CD4-positive, alpha-beta T cell treated with Interleukin-2 at 100 ng/mL for 4 hours (primary cell): ENCODE data around the gene NOL4L.

ENCODE experiments used
- DNase-seq: peaks from one replicate; pipeline ENCODE4 v3.0.0-alpha.2; 2020; ENCODE audit warnings: low spot score

NOL4L gene

DNA sequence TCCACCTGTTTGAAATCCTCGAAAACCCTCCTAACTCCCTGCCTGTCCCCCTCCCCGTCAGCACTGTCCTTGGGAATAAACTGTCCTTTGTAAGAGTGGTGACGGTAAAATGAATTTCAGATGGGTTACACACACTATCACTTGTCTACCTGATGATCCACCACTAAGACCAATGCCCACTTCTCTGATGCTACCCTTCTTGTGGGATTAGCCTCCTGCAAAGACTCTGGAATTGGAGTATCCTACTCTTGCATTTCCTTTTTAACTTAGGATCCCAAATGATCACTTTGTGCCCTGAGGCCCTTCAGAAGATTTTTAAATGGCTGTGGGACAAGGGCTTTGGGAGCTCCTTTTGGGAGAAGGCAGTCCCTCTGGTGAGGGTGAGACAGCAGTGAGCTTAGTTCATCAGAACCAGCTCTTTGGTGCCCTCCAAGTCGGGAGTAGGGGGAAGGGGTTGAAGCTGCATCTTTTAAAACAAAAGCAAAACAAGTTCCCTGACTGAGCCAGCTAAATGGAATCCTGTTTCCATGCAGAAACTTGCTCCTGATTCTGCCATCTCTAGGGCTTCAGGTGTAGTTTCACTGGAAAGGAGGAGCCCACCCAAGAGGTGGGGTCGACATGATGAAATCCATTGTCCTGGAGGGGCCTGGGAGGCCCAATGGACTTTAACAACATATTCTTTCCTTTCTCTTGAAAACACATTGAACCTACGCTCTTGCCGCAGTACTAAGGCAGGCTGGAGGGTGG is 140.5 kb downstream of the NOL4L start:
- DNase-seq: no peak

DNA sequence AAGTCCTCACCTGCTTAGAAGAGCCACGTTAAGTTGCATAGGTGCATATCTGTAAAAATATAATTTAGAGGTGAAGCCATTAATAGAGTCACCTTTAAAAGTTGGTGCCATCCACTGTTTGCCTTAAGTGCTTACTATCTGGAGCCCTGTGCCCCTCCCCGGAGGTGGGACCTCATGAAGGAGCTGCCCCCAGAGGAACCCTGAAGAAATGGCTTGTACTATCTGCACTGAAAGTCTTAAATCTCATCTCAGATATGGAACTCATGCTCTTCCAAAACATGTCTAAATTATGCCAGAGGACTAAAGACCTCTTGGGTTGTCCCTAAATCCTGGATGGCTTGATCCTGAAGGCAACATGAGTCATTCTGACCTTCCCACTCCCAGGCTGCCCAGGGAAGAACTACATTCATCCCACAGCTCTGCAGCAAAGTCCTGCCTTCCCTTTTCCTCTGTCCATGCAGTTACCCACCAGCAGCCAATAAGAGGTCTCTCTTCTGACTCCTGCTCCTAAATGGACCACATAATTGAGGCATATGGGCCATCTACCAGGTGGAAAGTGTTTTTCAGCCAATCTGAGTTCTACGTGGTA is 141.7 kb downstream of the NOL4L start:
- no peak for DNase-seq

DNA sequence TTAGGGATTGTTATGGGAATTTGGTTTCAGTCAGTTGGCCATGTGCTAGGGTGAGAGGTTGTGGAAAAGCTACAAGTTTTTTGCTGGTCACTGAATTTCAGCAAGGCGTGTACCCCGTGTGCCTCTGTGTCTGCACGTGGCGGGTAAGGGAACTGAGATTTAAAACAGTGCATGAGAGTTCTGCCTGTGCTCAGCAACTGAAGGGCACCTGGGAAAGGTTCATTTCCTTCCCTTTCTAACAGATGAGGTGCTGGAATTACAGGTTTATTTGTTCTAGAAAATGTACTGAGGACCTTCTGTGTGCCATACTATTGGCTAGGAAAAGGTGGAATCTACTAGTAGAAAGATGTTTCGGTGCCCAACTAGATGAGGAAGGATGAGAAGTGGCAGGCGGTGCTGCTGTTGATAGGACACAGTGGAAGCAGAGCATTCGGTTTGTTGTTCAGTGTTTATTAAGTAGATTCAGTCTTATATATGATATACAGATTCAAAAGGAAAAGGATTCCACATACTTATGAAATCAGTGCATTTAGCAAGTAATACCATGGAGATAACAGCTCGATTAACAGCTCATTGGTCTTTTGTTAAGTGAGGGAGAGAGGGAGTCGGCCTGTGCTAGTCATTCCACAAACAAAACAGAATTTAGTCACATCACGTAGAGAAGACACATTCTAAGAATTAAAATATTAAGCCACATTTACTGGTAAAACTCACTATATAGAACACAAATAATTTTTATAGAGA is 142.3 kb downstream of the NOL4L start:
- no peak for DNase-seq

DNA sequence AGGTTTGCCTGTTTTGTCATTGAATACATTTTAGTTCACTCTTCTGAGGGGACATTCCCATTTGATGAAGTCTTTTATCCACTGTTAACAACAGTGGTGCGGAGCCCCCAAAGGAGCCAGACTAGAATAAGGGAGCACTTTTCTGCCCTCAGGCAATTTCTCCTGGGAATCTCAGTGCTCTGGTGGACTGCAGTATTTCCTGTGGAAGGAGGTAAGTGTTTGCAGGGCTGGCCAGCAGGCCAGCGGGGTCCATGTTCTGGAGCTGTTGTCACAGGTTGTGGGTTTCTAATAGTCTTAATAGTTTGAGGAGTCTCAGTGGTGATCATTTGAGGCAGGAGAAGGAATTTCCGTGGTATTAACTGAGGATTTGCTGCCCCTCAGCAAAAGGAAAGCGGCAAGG is 143.5 kb downstream of the NOL4L start:
- no peak for DNase-seq

DNA sequence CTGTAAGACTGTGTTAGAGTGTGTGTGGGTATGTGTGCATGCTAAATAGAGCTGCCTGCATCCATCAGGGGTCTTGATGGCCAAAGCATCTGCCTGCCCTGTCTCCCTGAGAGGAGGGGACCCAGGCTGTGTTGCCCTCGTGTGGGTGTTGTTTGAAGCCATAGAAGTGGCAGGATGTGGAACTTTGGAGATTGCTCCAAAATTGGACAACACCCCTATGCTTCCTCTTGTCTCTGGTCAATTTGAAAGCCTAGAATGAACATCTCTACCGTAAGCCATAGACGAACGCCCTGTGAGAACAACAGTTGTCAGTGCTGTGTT is 144.4 kb downstream of the NOL4L start:
- DNase-seq: no peak

DNA sequence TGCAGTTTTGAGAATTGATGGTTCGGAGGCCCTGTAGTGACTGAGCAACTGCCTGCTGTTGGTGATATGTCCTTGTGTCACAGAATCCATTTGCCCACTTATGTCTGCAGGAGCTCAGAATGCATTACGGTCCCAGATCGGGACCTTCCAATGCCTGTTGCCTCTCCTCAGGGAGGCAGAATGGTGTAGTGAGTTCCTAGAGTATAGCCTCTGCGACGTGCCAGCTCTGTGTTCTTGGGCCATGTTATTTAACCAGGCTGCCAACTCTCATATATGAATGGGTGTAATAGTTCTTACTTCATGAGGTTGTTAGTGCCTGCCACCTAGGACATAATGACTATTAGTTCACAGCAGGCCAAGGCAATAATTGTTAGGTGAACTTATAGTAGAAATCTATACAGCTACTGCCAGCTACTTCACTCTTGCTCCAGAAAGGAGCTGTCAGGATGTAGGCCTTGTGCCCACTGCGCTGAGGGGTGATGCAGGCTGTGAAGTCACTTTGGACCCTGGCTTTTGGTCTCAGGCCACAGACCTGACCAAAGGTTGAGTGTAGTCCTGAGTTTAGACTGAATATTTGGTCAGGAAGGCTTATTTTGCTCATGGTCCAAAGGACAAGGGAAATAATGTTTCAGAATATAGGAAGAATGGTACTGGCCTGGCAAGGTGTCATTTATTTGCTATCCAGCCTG is 144.9 kb downstream of the NOL4L start:
- DNase-seq: no peak

DNA sequence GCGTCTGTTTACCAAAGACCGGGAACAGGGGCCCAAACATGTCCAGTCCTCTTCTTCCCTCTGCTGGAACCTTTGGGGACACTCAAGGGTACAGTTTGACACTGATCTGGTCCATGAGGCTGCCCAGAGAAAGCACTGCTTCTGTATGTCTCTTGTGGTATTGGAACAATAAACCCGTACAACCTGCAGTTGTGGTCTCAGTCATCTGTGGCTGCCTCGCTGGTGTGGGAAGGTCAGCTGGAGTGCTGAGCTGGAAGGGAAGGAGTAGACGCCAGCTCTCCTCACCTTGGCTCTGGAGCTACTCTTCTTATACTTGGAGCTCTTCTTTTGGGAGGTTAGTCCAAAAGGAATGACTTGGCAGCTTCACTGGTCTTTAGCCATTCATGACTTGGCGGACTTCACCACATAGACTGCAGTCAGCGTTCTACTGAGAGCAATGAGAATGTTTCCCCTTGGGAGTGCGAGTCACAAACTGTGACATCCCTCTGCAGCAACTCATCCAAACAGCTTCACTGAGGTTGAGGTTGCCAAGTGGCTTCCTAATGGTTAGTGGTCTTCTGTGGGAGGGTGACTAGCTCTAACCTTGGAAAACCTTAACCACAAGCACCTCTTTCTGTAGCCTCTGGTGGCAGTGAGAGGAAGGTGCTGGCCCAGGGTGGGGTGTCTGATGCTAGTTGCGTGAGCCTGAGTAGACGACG is 145.9 kb downstream of the NOL4L start:
- no peak for DNase-seq

DNA sequence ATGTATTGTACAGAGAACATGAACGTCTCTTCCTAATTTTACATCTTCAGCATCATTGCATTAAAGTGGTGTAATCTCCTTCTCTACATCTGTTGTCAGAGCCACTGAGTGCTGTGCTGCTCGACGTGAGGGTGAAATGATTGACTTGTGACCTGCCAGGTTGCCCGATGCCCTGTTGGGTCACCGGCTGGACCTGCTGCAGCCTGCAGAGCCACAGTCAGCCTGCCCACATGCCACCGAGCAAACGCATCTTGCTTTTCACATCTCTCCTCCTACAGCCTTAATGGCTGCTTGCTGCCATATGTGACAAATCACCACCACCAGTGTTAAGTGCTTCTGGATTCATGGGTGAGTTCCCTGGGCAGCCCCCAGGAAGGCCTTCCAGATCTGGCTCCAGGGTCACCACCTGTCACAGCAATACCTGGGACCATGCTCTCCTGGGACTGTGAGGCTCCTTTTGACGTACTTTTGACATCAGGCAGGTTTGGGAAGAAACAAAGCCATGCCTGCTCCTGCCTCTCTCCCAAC is 146.7 kb downstream of the NOL4L start:
- no peak for DNase-seq

DNA sequence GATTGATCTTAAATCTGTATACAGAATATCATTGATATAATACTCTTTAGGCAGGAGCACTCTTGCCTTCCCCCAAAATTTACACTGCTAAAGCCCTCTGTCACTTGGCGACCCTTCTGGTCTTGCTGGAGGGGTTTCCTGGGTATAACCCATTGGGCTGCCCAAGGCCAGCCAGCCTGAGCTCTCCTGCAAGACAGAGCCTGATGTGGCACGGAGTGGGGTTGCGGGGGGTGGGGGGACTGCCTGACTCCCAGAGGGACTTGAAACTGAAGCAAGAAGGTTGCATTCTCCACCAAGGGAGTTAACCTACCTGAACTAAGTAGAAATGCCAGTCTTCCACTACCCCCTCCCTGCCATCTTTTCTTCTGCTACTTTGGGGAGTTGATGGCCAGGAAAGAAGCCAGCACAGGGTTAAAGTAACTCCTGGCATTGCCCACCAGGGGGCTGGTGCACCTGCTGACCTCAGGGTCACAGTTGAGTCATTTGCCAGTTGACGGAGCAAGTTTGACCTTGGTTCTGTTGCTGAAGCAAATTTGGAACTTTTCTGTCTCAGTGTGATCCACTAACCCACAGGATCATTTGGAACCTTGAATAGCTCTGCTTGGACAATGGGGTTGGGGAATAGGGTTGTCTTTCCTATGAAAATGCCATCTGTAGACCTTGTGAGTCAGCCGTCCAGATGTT is 147.6 kb downstream of the NOL4L start:
- DNase-seq: peak; percentile 14

DNA sequence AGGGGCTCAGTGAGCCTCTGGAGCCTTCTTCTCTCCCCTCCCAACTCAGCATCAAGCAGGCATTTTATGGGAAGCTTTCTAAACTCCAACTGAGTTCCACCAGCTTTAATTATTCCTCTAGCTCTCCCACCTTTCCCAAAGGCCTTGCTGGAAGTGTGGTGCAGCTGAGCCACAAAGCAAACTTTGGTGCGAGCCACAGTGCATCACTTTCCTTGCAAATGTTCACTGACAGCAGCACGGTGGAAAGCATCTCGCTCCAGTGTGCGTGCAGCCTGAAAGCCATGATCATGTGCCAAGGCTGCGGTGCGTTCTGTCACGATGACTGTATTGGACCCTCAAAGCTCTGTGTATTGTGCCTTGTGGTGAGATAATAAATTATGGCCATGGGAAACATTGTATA is 148.2 kb downstream of the NOL4L start:
- no peak for DNase-seq

DNA sequence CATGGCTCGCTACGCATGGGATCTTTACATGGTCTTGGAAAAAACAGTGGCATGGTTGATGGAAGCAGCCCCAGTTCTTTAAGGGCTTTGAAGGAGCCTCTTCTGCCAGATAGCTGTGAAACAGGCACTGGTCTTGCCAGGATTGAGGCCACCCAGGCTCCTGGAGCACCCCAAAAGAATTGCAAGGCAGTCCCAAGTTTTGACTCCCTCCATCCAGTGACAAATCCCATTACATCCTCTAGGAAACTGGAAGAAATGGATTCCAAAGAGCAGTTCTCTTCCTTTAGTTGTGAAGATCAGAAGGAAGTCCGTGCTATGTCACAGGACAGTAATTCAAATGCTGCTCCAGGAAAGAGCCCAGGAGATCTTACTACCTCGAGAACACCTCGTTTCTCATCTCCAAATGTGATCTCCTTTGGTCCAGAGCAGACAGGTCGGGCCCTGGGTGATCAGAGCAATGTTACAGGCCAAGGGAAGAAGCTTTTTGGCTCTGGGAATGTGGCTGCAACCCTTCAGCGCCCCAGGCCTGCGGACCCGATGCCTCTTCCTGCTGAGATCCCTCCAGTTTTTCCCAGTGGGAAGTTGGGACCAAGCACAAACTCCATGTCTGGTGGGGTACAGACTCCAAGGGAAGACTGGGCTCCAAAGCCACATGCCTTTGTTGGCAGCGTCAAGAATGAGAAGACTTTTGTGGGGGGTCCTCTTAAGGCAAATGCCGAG is 148.8 kb downstream of the NOL4L start:
- no peak for DNase-seq

DNA sequence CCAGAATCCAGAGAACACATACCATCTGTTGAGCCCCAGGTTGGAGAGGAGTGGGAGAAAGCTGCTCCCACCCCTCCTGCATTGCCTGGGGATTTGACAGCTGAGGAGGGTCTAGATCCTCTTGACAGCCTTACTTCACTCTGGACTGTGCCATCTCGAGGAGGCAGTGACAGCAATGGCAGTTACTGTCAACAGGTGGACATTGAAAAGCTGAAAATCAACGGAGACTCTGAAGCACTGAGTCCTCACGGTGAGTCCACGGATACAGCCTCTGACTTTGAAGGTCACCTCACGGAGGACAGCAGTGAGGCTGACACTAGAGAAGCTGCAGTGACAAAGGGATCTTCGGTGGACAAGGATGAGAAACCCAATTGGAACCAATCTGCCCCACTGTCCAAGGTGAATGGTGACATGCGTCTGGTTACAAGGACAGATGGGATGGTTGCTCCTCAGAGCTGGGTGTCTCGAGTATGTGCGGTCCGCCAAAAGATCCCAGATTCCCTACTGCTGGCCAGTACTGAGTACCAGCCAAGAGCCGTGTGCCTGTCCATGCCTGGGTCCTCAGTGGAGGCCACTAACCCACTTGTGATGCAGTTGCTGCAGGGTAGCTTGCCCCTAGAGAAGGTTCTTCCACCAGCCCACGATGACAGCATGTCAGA is 149.6 kb downstream of the NOL4L start:
- no peak for DNase-seq

DNA sequence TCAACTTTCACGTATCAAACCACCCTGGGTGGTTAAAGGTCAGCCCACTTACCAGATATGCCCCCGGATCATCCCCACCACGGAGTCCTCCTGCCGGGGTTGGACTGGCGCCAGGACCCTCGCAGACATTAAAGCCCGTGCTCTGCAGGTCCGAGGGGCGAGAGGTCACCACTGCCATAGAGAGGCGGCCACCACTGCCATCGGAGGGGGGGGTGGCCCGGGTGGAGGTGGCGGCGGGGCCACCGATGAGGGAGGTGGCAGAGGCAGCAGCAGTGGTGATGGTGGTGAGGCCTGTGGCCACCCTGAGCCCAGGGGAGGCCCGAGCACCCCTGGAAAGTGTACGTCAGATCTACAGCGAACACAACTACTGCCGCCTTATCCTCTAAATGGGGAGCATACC is 150.7 kb downstream of the NOL4L start:
- DNase-seq: no peak

DNA sequence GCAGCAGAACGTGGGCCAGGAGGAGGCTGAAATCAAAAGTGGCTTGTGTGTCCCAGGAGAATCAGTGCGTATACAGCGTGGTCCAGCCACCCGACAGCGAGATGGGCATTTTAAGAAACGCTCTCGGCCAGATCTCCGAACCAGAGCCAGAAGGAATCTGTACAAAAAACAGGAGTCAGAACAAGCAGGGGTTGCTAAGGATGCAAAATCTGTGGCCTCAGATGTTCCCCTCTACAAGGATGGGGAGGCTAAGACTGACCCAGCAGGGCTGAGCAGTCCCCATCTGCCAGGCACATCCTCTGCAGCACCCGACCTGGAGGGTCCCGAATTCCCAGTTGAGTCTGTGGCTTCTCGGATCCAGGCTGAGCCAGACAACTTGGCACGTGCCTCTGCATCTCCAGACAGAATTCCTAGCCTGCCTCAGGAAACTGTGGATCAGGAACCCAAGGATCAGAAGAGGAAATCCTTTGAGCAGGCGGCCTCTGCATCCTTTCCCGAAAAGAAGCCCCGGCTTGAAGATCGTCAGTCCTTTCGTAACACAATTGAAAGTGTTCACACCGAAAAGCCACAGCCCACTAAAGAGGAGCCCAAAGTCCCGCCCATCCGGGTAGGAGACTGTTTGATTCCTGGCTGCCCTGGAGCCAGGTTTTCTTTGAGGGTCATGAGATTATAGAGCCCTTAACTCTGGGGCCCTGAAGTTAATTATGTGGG is 151.7 kb downstream of the NOL4L start:
- no peak for DNase-seq

DNA sequence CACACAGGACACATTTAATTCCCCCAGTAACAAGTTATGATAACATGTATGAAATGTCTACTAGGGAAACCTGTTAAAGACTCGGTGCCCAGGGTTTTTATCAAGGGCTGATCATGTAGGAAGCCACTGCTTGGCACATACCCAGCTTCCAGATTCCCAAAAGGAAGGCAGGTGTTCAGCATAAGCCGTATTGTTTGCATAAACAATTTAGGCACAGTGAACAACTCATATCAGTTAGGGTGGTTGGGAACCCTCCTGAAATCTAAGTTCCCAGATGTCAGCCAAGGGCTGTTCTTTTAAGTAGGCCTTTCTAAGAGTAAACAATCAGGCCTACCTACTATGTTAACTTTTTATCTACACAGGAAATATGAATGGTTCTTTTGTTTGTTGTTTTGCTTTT is 152.9 kb downstream of the NOL4L start:
- DNase-seq: no peak

DNA sequence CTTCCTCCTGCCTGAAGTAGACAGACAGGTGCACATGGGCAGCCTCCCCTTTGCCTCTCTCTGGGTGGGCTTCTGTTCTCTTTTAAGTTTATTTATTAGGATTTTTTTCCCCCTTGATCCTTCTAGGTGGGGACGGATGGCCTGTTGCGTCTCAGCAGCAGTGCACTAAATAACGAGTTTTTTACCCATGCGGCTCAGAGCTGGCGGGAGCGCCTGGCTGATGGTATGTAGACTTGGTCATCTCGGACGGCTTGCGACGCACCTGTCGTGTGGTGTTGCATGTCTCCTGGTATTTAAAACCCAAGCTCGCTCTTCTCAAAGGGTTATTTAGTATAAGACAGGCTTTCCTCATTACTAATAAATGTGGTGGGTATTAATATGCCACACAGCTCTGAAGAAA is 153.7 kb downstream of the NOL4L start:
- DNase-seq: no peak

DNA sequence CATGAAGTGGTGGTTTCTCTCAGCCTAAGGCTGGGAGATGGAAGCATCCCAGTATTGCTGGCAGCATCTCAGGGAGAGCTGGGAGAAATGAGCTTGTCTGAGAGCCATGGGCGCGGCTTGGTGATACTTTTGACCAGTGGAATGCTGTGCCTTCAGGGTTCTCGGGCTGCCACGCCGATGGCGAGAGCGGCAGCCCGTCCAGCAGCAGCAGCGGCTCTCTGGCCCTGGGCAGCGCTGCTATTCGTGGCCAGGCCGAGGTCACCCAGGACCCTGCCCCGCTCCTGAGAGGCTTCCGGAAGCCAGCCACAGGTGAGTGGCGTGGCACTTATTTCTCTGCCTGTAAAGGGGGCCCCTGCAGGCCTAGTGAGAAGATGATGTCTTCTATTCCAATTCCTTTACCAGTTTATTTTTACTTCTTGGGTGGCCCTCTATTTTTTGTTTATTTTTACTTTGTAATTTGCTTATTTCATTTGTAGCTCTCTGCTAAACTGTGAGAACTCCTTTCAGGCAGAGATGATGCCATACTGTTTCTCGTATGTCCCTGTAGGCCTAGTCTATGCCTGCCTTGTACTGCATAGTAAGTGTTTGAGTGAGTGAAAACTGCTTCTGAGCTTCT is 155.3 kb downstream of the NOL4L start:
- no peak for DNase-seq

DNA sequence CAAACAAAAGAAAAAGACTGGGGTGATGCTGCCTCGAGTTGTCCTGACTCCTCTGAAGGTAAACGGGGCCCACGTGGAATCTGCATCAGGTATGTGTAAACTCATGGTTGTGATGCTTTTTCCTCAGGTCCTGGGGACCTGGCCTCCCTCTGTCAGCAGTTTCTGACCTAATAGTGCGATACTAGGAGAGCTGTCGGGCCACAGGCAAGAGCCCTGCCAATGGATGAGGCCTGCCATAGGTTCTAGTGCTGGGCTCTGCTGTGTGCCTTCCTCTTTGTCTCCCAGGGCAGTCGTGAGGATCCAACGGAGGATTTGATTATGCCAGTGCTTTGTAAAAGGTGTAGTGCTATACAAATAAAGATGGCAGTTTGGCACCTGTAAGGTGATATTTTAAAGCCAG is 155.8 kb downstream of the NOL4L start:
- DNase-seq: no peak

DNA sequence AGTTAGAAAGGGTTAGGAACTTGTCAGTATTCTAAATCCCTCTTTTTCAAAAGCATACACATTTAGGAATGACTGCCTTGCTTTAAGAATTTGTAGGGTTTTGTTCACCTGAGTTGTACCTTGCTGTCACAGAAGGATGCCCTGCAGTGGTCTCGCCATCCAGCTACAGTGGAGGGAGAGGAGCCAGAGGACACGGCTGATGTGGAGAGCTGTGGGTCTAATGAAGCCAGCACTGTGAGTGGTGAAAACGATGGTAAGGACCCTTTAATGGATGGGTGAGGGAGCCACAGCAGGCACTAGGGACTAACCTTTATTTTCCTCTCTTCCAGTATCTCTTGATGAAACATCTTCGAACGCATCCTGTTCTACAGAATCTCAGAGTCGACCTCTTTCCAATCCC is 157.1 kb downstream of the NOL4L start:
- no peak for DNase-seq
